Measurements from ENCODE around the gene ZNF283.

The ZNF283 gene

GRCh38 chr19:43781630-43782310, 45.4 kb upstream of the ZNF283 start (continued):
- no peak for TF ChIP-seq REST (tag by site-specific recombination; IDR thresholded peaks at IDR 0.05)
- TF ChIP-seq ZNF510 (tag by site-specific recombination; IDR thresholded peaks at IDR 0.05; ENCODE audit: insufficient replicate concordance) = no peak
- no peak for TF ChIP-seq ZNF548 (tag by site-specific recombination; IDR thresholded peaks at IDR 0.05)
- peak; percentile 17; the same call in 1 of the 2 replicates for TF ChIP-seq ZNF398 (tag by site-specific recombination; IDR thresholded peaks at IDR 0.05)
- no peak for TF ChIP-seq SP3 (tag by site-specific recombination; IDR thresholded peaks at IDR 0.05)
- TF ChIP-seq SALL2 (tag by site-specific recombination; IDR thresholded peaks at IDR 0.05; ENCODE audit: borderline replicate concordance) = peak; percentile 44; the same call in 1 of the 2 replicates
- TF ChIP-seq HOXD13 (CRISPR knock-in tag; IDR thresholded peaks at IDR 0.05; ENCODE audit: borderline replicate concordance) = no peak
- no peak for TF ChIP-seq ZSCAN16 (tag by site-specific recombination; IDR thresholded peaks at IDR 0.05)
- 0 out of 2 replicates have a peak, but pooled peaks have one; percentile 24 for TF ChIP-seq ZSCAN5A (tag by site-specific recombination; IDR thresholded peaks at IDR 0.05)
- TF ChIP-seq ZBTB21 (tag by site-specific recombination; IDR thresholded peaks at IDR 0.05) = no peak
- TF ChIP-seq GLIS1 (tag by site-specific recombination; IDR thresholded peaks at IDR 0.05) = no peak

- CTCF ChIA-PET = interaction anchor here (9.2 kb wide), 1 partner anchor 16 kb away, joined by 173 read pairs; no protein-coding TSS in a partner anchor
- H3K27ac ChIP-seq (ENCODE audit: extremely low read depth, low read depth, low read length) = no peak overlapping the region
- no peak for TF ChIP-seq KLF8 (tag by site-specific recombination; IDR thresholded peaks at IDR 0.05)
- no peak for TF ChIP-seq ZNF513 (tag by site-specific recombination; IDR thresholded peaks at IDR 0.05)
- TF ChIP-seq ZNF146 (tag by site-specific recombination; IDR thresholded peaks at IDR 0.05) = no peak
- no peak for TF ChIP-seq MEIS1 (CRISPR knock-in tag; IDR thresholded peaks at IDR 0.05; ENCODE audit: borderline replicate concordance)
- no peak for TF ChIP-seq ZNF239 (tag by site-specific recombination; IDR thresholded peaks at IDR 0.05)
- TF ChIP-seq ZNF19 (tag by site-specific recombination; IDR thresholded peaks at IDR 0.05; ENCODE audit: low read depth) = no peak
- no peak for TF ChIP-seq WT1 (tag by site-specific recombination; IDR thresholded peaks at IDR 0.05)
- TF ChIP-seq ZBTB8A (tag by site-specific recombination; IDR thresholded peaks at IDR 0.05) = no peak
- peak; percentile 29; the same call in 1 of the 2 replicates for TF ChIP-seq KLF1 (tag by site-specific recombination; IDR thresholded peaks at IDR 0.05)
- no peak for TF ChIP-seq ZNF707 (tag by site-specific recombination; IDR thresholded peaks at IDR 0.05)
- TF ChIP-seq AEBP2 (tag by site-specific recombination; IDR thresholded peaks at IDR 0.05; ENCODE audit: borderline replicate concordance) = no peak
- TF ChIP-seq ZNF658 (tag by site-specific recombination; IDR thresholded peaks at IDR 0.05) = 0 out of 2 replicates have a peak, but pooled peaks have one; percentile 27
- no peak for TF ChIP-seq ZNF510 (tag by site-specific recombination; IDR thresholded peaks at IDR 0.05; ENCODE audit: insufficient replicate concordance)
- no peak for TF ChIP-seq ZNF629 (tag by site-specific recombination; IDR thresholded peaks at IDR 0.05)
Observed at GRCh38 chr19:43782311-43782660, 44.8 kb upstream of the ZNF283 start.

More at GRCh38 chr19:43782311-43782660, 44.8 kb upstream of the ZNF283 start:
- Histone ChIP-seq H3K9me3 (ENCODE audit: control insufficient read depth, insufficient read depth, low read depth, low read length) (no peaks in the 10 kb centered on the region), H3K36me3 (ENCODE audit: control insufficient read depth in 2 of 2, insufficient read depth in 1 of 2, low read length in 2 of 2) (no peaks in the 10 kb centered on the region), H3K4me3 (ENCODE audit: low read depth, low read length) (no peak overlapping the region), H3K4me1 (ENCODE audit: control insufficient read depth, insufficient read depth, low read length) (peaks cover 5% of the 10 kb centered on the region)
- POLR2A ChIA-PET = no interaction called here

Measured in HEK293 (cell line).